GM18511 (cell line): ENCODE measurements around the gene OR11H6.
"Not testable (repeated sequence)": the region's sequence is repeated elsewhere in the genome, so short reads cannot be mapped to it uniquely, and the experiment has no call there.

ENCODE experiments used
- ATAC-seq: cut with Tn5 transposase; IDR thresholded peaks from one replicate; pipeline ENCODE4 v1.9.1; 2021; ENCODE audit warnings: mild to moderate bottlenecking, moderate library complexity; ENCODE audit not compliant: unreplicated experiment

OR11H6 gene

GRCh38 chr14:20262642-20263128 is 39.2 kb downstream of the OR11H6 start:
- peak; percentile 62 for ATAC-seq

GRCh38 chr14:20264361-20264760 is 40.9 kb downstream of the OR11H6 start:
- not testable (repeated sequence) for ATAC-seq

DNA sequence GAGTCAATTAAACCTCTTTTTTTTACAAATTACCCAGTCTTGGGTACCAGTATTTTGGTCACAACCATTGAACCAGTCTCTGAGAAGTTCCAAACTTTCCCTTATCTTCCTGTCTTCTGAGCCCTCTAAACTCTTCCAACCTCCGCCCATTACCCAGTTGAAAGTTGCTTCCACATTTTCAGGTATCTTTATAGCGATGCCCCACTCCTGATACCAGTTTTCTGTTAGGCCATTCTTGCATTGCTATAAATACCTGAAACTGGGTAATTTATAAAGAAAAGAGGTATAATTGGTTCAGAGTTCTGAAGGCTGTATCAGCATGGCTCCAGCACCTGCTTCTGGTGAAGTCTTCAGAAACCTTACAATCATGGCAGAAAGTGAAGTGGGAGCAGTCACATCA is 50.6 kb downstream of the OR11H6 start:
- no peak for ATAC-seq
